ENCODE measurements around the gene SDC3.
A peak's percentile ranks its signal among the peaks of the same experiment; 100 is the strongest.
"Not testable (repeated sequence)": the region's sequence is repeated elsewhere in the genome, so short reads cannot be mapped to it uniquely, and the experiment has no call there.

The SDC3 gene

GRCh38 chr1:30908696-30909364, at the start of gene SDC3:
SDC3 (minus strand) TSS chr1:30908758; CDS start chr1:30908586, 172 bp downstream.
- no peak for DNase-seq

- no peak for DNase-seq
These were observed 49.1 kb upstream of the SDC3 start for GRCh38 chr1:30957560-30958222.

- no peak for DNase-seq
These were observed 47.0 kb upstream of the SDC3 start for GRCh38 chr1:30955448-30956015.

GRCh38 chr1:30953685-30954084, 45.1 kb upstream of the SDC3 start:
- DNase-seq = no peak

GRCh38 chr1:30952098-30952497, 43.5 kb upstream of the SDC3 start:
- DNase-seq = no peak

GRCh38 chr1:30950700-30951099, 42.1 kb upstream of the SDC3 start:
- DNase-seq = no peak

GRCh38 chr1:30950053-30950452, 41.5 kb upstream of the SDC3 start:
- no peak for DNase-seq

GRCh38 chr1:30949487-30949838, 40.9 kb upstream of the SDC3 start:
- DNase-seq = not testable (repeated sequence)

- not testable (repeated sequence) for DNase-seq
These were observed 40.4 kb upstream of the SDC3 start for GRCh38 chr1:30948813-30949486.

GRCh38 chr1:30948278-30948677, 39.7 kb upstream of the SDC3 start:
- no peak for DNase-seq

- DNase-seq = no peak
These were observed 38.7 kb upstream of the SDC3 start for GRCh38 chr1:30947212-30947611.

GRCh38 chr1:30942326-30942963, 33.9 kb upstream of the SDC3 start:
- DNase-seq = no peak

- DNase-seq = no peak
These were observed 32.0 kb upstream of the SDC3 start for GRCh38 chr1:30940541-30940940.

GRCh38 chr1:30936541-30937171, 28.1 kb upstream of the SDC3 start:
- no peak for DNase-seq

GRCh38 chr1:30935758-30936157, 27.2 kb upstream of the SDC3 start:
- not testable (repeated sequence) for DNase-seq

- DNase-seq = no peak
These were observed 26.1 kb upstream of the SDC3 start for GRCh38 chr1:30934613-30935012.

- no peak for DNase-seq
These were observed 25.3 kb upstream of the SDC3 start for GRCh38 chr1:30933874-30934252.

- no peak for DNase-seq
These were observed 22.1 kb upstream of the SDC3 start for GRCh38 chr1:30930631-30931173.

- DNase-seq = no peak
These were observed 21.5 kb upstream of the SDC3 start for GRCh38 chr1:30929944-30930525.

- peak; percentile 30 for DNase-seq
These were observed 20.8 kb upstream of the SDC3 start for GRCh38 chr1:30929135-30929889.

- DNase-seq = no peak
These were observed 20.2 kb upstream of the SDC3 start for GRCh38 chr1:30928789-30929134.

- no peak for DNase-seq
These were observed 19.6 kb upstream of the SDC3 start for GRCh38 chr1:30928171-30928570.

All from NCI-H1694 treated with DMSO at 0.1 percent for 48 hours (cell line).